HCT116 (cell line): Measurements from ENCODE around the gene C20orf144. TPM values are rescaled to one million over a fixed set of nuclear protein-coding genes. Genes with fewer than 3 reads are reported as not detected.

ENCODE experiments used
- ATAC-seq: fragments of 200-7000 bp; cut with Tn5 transposase; 2 replicates; pipeline ENCODE4 v1.9.1; 2020; ENCODE audit warnings: mild to moderate bottlenecking, moderate library complexity
- BruUV-seq: library from RNA; stranded (reverse); fragments of 400-500 nt; replicated peaks from 2 replicates; lab custom pipeline; 2021; lab: Mats Ljungman, UMichigan
- CTCF ChIA-PET: fragments of 300-600 bp; sonication (Branson Sonifier 250); formaldehyde crosslinking; loops from one replicate; lab custom pipeline; 2021; ENCODE audit warnings: antibody characterized with exemption; lab: Charles Lee
- POLR2A ChIA-PET: fragments of 300-600, 350-600 bp; sonication (Branson Sonifier 250); formaldehyde crosslinking; loops from one replicate; lab custom pipeline; 2021; ENCODE audit warnings: antibody characterized with exemption; lab: Charles Lee
- RAD21 ChIA-PET, 2 experiments: fragments of 300-600 bp; sonication (Branson Sonifier 250); formaldehyde crosslinking; loops; one replicate each; lab custom pipeline; 2023; ENCODE audit warnings: low total read pairs in 2 of 2; ENCODE audit not compliant: uncharacterized antibody in 2 of 2, unreplicated experiment in 2 of 2, low non-redundant PET in 1 of 2; lab: Charles Lee
- DNase-seq: peaks from one replicate; pipeline ENCODE4 v3.0.0-alpha.2; 2010; ENCODE audit warnings: low read depth, low spot score
- H2AFZ ChIP-seq: fragments of 200-600 bp; shearing (Covaris generic), sonication (generic); 2 replicates; pipeline ENCODE4 v1.6.1; 2017; ENCODE audit warnings: low read depth, mixed run types, mixed read lengths, antibody characterized with exemption, low read length; ENCODE audit not compliant: poor library complexity, severe bottlenecking
- H3K27ac ChIP-seq: 2 replicates; pipeline ENCODE4 v1.5.1; 2012; ENCODE audit warnings: low read depth, low read length
- H3K27me3 ChIP-seq: fragments of 200-600 bp; sonication (generic); 2 replicates; pipeline ENCODE4 v1.6.1; 2016; ENCODE audit warnings: mixed run types, low read length, mixed read lengths; ENCODE audit not compliant: insufficient read depth
- H3K36me3 ChIP-seq, 2 experiments: fragments of 200-500 bp in 1 of 2; fragments of 200-600 bp in 1 of 2; sonication (Bioruptor generic) in 1 of 2; sonication (generic) in 1 of 2; 2 replicates each; pipeline versions ENCODE4 v1.5.1 to v1.6.1; 2014 to 2016; ENCODE audit warnings: low read length in 2 of 2, inconsistent platforms in 1 of 2, mixed read lengths in 1 of 2, mixed run types in 1 of 2; ENCODE audit not compliant: insufficient read depth in 2 of 2, control insufficient read depth in 1 of 2
- H3K4me1 ChIP-seq, 2 experiments: fragments of 200-600 bp in 1 of 2; sonication (generic) in 1 of 2; 2 replicates each; pipeline versions ENCODE4 v1.5.1 to v1.6.1; 2012 to 2017; ENCODE audit warnings: low read length in 2 of 2, inconsistent platforms in 1 of 2, mild to moderate bottlenecking in 1 of 2, mixed read lengths in 1 of 2, mixed run types in 1 of 2, moderate library complexity in 1 of 2; ENCODE audit not compliant: insufficient read depth in 2 of 2, control insufficient read depth in 1 of 2
- H3K4me2 ChIP-seq: fragments of 200-600 bp; sonication (generic); 2 replicates; pipeline ENCODE4 v1.6.1; 2017; ENCODE audit warnings: mixed run types, low read length, mixed read lengths
- H3K4me3 ChIP-seq, 2 experiments: fragments of 200-600 bp in 1 of 2; sonication (generic) in 1 of 2; replicated peaks in 1 of 2; 2 replicates each; pipeline ENCODE4 v1.5.1; 2011 to 2016; ENCODE audit warnings: low read length in 2 of 2, control low read depth in 1 of 2, low read depth in 1 of 2, mild to moderate bottlenecking in 1 of 2, mixed read lengths in 1 of 2, mixed run types in 1 of 2
- H3K79me2 ChIP-seq: fragments of 200-600 bp; sonication (generic); 2 replicates; pipeline ENCODE4 v1.6.1; 2017; ENCODE audit warnings: mild to moderate bottlenecking, mixed run types, low read length, moderate library complexity, mixed read lengths; ENCODE audit not compliant: insufficient read depth
- H3K9ac ChIP-seq: fragments of 200-600 bp; sonication (generic); 2 replicates; pipeline ENCODE4 v1.6.1; 2016; ENCODE audit warnings: low read length, mixed read lengths
- H3K9me2 ChIP-seq: fragments of 200-600 bp; sonication (generic), shearing (Covaris generic); 2 replicates; pipeline ENCODE4 v1.6.1; 2017; ENCODE audit warnings: mixed run types, mild to moderate bottlenecking, moderate library complexity; ENCODE audit not compliant: insufficient read depth
- H3K9me3 ChIP-seq, 2 experiments: fragments of 200-500 bp in 1 of 2; fragments of 200-600 bp in 1 of 2; sonication (Bioruptor generic) in 1 of 2; sonication (generic) in 1 of 2; 2 replicates each; pipeline ENCODE4 v1.6.1; 2014 to 2017; ENCODE audit warnings: low read length in 2 of 2, mixed read lengths in 2 of 2, inconsistent platforms in 1 of 2, low read depth in 1 of 2, mild to moderate bottlenecking in 1 of 2, mixed run types in 1 of 2, moderate library complexity in 1 of 2; ENCODE audit not compliant: control insufficient read depth in 1 of 2, insufficient read depth in 1 of 2
- H4K20me1 ChIP-seq: fragments of 200-600 bp; sonication (generic), shearing (Covaris generic); 2 replicates; pipeline ENCODE4 v1.6.1; 2017; ENCODE audit warnings: mixed run types, mild to moderate bottlenecking, moderate library complexity; ENCODE audit not compliant: insufficient read depth
- CBX3 ChIP-seq: IDR thresholded peaks from 2 replicates; pipeline ENCODE4 v1.6.1; 2012; ENCODE audit warnings: low read depth
- CTCF ChIP-seq, 3 experiments: fragments of 200-600 bp in 1 of 3; sonication (generic) in 1 of 3; IDR thresholded peaks in 2 of 3; conservative IDR thresholded peaks in 1 of 3; 2 replicates each; pipeline ENCODE4 v1.5.1; 2012 to 2017; ENCODE audit warnings: low read depth in 2 of 3, low read length in 2 of 3, antibody characterized with exemption in 1 of 3, borderline replicate concordance in 1 of 3, control low read depth in 1 of 3, mild to moderate bottlenecking in 1 of 3, mixed read lengths in 1 of 3, mixed run types in 1 of 3, moderate library complexity in 1 of 3; ENCODE audit not compliant: insufficient read depth in 1 of 3
- EGR1 ChIP-seq: IDR thresholded peaks from 2 replicates; pipeline ENCODE4 v1.6.1; 2012; ENCODE audit warnings: low read depth
- EZH2phosphoT487 ChIP-seq: fragments of 200-600 bp; IDR thresholded peaks from 2 replicates; pipeline ENCODE4 v1.6.1; 2018; ENCODE audit warnings: antibody characterized with exemption, borderline replicate concordance
- FOSL1 ChIP-seq: IDR thresholded peaks from 2 replicates; pipeline ENCODE4 v1.6.1; 2012; ENCODE audit warnings: low read depth
- POLR2A ChIP-seq: IDR thresholded peaks from 2 replicates; pipeline ENCODE4 v1.7.0; 2011; ENCODE audit warnings: borderline replicate concordance; ENCODE audit not compliant: insufficient read depth, insufficient read length; ENCODE audit errors: extremely low read depth
- RAD21 ChIP-seq: IDR thresholded peaks from 2 replicates; pipeline ENCODE4 v1.6.1; 2012; ENCODE audit warnings: low read depth, mild to moderate bottlenecking
- SIN3A ChIP-seq: IDR thresholded peaks from 2 replicates; pipeline ENCODE4 v1.6.1; 2012; ENCODE audit warnings: low read depth
- SP1 ChIP-seq: IDR thresholded peaks from 2 replicates; pipeline ENCODE4 v1.6.1; 2012; ENCODE audit warnings: low read depth
- TCF7L2 ChIP-seq: IDR thresholded peaks from 2 replicates; pipeline ENCODE4 v1.7.0; 2011; ENCODE audit warnings: borderline replicate concordance, inconsistent platforms; ENCODE audit not compliant: insufficient read depth, insufficient read length; ENCODE audit errors: extremely low read depth
- YY1 ChIP-seq: IDR thresholded peaks from 2 replicates; pipeline ENCODE4 v1.6.1; 2011; ENCODE audit warnings: low read length, low read depth, moderate library complexity, mild to moderate bottlenecking; ENCODE audit not compliant: insufficient replicate concordance; ENCODE audit errors: extremely low read depth
- ZFX ChIP-seq: fragments of 450-650 bp; IDR thresholded peaks from 2 replicates; pipeline ENCODE4 v1.6.1; 2017
- ZNF274 ChIP-seq: fragments of 200-500 bp; sonication (Bioruptor generic); IDR thresholded peaks from 2 replicates; pipeline ENCODE4 v1.6.1; 2014; ENCODE audit warnings: mild to moderate bottlenecking, low read depth, low read length, inconsistent platforms
- intact Hi-C: fragments of 100-400 bp; cut with micrococcal nuclease; formaldehyde crosslinking; loops from 2 replicates; pipeline ENCODE4 v1.10.0; 2022
- total RNA-seq: library from RNA; stranded (reverse); gene quantifications from one replicate; pipeline ENCODE4 v1.2.1, GENCODE V29; 2021; ENCODE audit not compliant: unreplicated experiment
- TF ChIP-seq, protein P1 (sequence below): IDR thresholded peaks from 2 replicates; pipeline ENCODE4 v1.6.1; 2012
- TF ChIP-seq, protein P2 (sequence below): IDR thresholded peaks from 2 replicates; pipeline ENCODE4 v1.6.1; 2012; ENCODE audit warnings: low read depth

The C20orf144 gene
- total RNA-seq, 1 experiment from 2014 or later, result 0.37 TPM

GRCh38 chr20:33707668-33708067 lies 45.5 kb downstream of the C20orf144 start (continued):
- no peak for TF ChIP-seq ZFX
- TF ChIP-seq EGR1, result no peak
- no peak for TF ChIP-seq EZH2phosphoT487
- TF ChIP-seq ZNF274, result no peak
- TF ChIP-seq, all 23 proteins: peak for 0

- Histone ChIP-seq H3K79me2 (no peaks in the 10 kb centered on the region), H3K9ac (no peak overlapping the region), H3K9me2 (no peaks in the 10 kb centered on the region), H3K4me2 (peak overlapping the region; percentile 38; the same call in 1 of the 2 replicates), H3K4me1 (peaks cover 4 to 27% of the 10 kb centered on the region in 2 experiments), H3K4me3 (no peak overlapping the region), H4K20me1 (no peaks in the 10 kb centered on the region), H3K9me3 (no peaks in the 10 kb centered on the region), H3K27me3 (no peaks in the 10 kb centered on the region), H3K36me3 (0 out of 4 replicates have a peak, but pooled peaks cover 0 to 5% of the 10 kb centered on the region in 2 experiments), H2AFZ (no peak overlapping the region), H3K27ac (no peak overlapping the region)
- ChIA-PET CTCF (no interaction called here), POLR2A (no interaction called here), RAD21 (no interaction called here)
- TF ChIP-seq CBX3 (no peak), SP1 (no peak), CTCF (IDR thresholded peaks at IDR 0.05 in 2 of 3, conservative IDR thresholded peaks at IDR 0.05 in 1 of 3; ENCODE audit: borderline replicate concordance in 1 of 3, insufficient read depth in 1 of 3, low read depth in 2 of 3, low read length in 2 of 3) (no peak), SIN3A (no peak), FOSL1 (no peak; the same call in 1 of the 2 replicates), POLR2A (no peak), TCF7L2 (no peak), EGR1 (no peak), RAD21 (no peak), YY1 (no peak)
- TF ChIP-seq, protein P1, sequence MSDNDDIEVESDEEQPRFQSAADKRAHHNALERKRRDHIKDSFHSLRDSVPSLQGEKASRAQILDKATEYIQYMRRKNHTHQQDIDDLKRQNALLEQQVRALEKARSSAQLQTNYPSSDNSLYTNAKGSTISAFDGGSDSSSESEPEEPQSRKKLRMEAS, result no peak
- TF ChIP-seq, protein P2, sequence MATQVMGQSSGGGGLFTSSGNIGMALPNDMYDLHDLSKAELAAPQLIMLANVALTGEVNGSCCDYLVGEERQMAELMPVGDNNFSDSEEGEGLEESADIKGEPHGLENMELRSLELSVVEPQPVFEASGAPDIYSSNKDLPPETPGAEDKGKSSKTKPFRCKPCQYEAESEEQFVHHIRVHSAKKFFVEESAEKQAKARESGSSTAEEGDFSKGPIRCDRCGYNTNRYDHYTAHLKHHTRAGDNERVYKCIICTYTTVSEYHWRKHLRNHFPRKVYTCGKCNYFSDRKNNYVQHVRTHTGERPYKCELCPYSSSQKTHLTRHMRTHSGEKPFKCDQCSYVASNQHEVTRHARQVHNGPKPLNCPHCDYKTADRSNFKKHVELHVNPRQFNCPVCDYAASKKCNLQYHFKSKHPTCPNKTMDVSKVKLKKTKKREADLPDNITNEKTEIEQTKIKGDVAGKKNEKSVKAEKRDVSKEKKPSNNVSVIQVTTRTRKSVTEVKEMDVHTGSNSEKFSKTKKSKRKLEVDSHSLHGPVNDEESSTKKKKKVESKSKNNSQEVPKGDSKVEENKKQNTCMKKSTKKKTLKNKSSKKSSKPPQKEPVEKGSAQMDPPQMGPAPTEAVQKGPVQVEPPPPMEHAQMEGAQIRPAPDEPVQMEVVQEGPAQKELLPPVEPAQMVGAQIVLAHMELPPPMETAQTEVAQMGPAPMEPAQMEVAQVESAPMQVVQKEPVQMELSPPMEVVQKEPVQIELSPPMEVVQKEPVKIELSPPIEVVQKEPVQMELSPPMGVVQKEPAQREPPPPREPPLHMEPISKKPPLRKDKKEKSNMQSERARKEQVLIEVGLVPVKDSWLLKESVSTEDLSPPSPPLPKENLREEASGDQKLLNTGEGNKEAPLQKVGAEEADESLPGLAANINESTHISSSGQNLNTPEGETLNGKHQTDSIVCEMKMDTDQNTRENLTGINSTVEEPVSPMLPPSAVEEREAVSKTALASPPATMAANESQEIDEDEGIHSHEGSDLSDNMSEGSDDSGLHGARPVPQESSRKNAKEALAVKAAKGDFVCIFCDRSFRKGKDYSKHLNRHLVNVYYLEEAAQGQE, result no peak
- peak; percentile 70 for ATAC-seq
- intact Hi-C loops, result loop anchor here (5.0 kb wide), 1 partner anchor 962 kb away; no protein-coding TSS in a partner anchor
- no peak for DNase-seq
- BruUV-seq, result no TSS peak
These were observed 47.3 kb downstream of the C20orf144 start for GRCh38 chr20:33709398-33709797.
